SKM-1 (cell line): ENCODE results near the gene GIGYF2.
A peak's percentile ranks its signal among the peaks of the same experiment; 100 is the strongest.
"Not testable (repeated sequence)": the region's sequence is repeated elsewhere in the genome, so short reads cannot be mapped to it uniquely, and the experiment has no call there.

Experiments
- DNase-seq: peaks from one replicate; lab custom pipeline; 2025; ENCODE audit not compliant: unreplicated experiment; lab: John Stamatoyannopoulos, UW

GIGYF2 gene

GRCh38 chr2:232697059-232697806 lies at the start of gene GIGYF2:
TSS of gene GIGYF2 (plus strand) at chr2:232697331. CDS start at chr2:232735198, 37,867 bp downstream.
- peak; percentile 96 for DNase-seq

GRCh38 chr2:232649033-232649432 lies 48.1 kb upstream of the GIGYF2 start:
- no peak for DNase-seq

GRCh38 chr2:232652505-232652851 lies 44.7 kb upstream of the GIGYF2 start:
- no peak for DNase-seq

GRCh38 chr2:232653441-232653840 lies 43.7 kb upstream of the GIGYF2 start:
- DNase-seq = no peak

DNA sequence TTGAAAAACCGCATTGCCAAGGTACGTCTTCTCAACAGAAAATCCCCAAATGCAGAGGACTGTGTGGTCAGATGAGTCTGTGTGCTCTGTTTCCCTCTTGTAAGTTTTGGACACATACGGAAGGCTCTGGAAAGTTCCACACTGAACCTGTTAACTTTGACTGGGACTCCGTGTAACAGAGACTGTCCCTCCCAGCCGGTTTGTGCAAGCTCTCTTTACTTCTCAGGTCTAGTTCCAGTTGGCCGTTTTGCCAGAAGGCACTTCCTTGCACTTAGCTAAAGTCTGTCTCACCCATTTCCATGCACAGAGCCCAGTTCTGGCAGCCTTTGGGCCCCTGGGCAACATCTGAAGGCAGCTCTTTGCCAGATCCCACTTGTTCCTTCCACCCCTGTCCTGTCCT lies 41.7 kb upstream of the GIGYF2 start:
- DNase-seq = no peak

DNA sequence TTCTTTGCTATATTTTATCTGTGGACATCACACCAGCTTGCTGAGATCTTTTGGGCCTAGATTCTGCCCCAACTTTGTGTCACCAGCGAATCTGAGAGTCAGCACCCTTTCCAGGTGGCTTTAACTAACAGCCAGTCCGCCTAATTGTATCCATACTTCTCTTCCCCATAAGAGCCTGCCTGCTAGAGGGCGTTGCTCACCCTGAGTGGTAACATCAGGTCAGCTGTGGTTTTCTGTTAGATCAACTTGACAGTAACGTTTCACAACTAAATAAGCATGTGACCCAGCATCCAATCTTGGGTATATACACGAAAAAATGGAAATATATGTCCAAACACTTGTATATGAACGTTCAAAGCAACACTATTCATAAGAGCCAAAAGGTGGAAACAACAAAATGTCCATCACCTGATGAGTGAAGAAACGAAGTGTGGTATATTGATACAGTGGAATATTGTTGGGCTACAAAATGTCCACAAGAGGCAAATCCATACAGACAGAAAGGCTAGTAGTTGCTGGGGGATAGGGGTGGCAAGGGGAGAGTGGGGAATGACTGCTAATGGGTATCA lies 38.8 kb upstream of the GIGYF2 start:
- DNase-seq = peak; percentile 39

DNA sequence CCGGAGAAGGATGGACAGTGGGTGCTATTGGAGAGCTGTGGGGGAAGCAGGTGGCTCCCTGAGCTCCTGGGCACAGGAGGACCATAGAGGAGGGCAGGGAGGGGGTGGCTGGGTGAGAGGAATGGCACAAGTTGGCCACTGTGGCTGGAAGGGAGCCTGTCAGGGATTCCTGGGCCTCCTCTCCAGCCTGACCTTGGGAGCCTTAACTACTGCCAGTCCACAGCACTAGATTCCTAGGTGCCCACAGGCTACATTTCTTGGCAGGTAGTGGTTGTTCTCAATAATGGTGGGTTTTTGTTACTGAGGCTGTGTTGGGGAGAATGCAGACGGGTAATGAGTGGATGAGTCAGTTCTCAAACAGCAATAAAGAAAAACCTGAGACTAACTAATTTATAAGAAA lies 37.8 kb upstream of the GIGYF2 start:
- no peak for DNase-seq

DNA sequence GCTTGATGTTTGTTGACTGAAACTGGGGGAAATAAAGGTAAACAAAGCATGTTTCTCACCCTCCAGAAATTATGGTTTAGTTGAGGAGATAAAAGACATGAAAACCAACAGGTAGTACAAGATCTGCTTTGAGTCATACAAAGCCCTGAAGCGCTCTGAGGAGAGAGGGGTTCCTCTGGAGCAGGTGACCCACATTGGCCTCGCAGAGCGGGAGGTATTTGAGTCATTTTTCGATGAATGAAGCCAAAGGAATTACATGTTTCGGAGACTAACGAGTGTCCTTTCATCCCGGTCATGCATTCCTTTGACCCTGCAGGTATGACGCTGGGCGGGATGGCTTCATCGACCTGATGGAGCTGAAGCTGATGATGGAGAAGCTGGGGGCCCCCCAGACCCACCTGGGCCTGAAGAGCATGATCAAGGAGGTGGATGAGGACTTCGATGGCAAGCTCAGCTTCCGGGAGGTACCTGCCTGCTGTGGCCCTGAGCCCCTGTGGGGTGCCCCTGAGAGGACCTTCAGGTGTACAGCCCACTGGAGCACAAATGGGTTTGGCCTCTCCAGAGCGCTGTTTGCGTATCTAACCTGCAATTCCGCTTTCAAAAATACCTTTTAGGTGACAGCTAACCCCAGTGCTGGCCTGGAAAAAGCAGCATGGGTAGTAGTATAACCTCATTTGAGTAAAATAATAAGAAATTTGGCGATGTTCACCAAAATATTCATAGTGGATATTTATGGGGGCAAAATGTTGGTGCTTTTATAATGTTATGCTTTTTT lies 34.5 kb upstream of the GIGYF2 start:
- DNase-seq = no peak

DNA sequence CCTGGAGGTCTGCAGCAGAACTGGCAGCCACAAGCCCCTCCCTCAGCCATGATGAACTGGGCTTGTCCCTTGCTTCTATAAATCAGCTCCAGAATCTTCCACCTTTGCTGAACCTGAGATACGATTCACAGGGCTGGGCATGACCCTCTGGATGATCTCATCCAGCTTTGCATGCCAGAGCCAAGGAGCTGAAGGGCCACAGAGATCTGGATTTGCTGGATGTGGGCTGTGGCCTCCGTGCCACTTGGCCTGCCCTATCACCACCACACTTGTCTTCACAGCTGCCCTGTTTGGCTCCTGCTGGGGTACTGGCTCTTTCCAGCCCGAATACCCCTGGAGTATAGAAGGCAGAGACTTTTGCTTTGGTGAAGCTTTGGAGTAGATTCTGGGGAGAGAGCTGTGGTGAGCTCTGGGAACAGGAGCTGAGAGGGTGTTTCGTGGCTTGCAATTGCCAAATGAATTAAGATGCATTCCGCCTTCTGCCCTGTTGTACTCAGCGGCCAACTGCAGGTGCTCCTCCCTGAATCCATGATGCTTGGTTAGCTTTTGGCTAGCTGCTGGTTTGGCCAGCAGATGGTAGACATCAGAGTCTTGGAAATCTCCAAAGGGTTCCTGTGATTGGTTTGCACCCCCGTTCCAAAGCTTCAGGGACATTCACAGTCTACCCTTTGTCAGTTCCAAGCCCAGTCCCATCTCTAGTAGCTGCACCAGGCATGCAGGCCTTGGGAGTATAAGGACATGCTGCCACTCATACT lies 30.9 kb upstream of the GIGYF2 start:
- no peak for DNase-seq

DNA sequence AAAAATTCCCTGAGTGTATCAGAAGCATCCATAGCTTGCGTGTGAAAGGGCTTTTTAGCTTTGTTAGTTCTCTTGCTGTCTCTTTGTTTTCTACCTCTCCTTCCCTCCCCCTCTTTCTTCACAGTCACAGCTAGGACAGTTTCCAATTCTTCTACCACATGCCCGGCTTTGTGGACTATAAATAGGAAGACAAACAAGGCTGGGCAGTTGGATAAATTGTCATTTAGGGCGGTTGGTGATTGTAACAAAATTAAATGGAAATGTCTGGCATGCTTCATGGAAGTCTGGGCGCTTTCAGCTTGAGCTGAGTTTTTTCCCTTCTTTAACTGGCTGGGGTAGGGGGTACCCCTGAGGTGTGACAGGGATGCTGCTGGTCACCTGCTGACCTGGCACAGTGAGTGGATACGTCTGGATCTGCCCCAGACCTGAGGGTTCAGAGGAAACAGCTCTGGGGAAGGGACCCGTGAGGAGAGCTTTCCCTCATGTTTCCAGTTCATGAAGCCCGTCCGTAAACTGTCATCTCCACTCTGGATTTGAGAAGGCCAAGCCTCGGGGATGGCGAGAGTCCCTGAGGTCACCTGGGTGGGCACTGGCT lies 29.0 kb upstream of the GIGYF2 start:
- no peak for DNase-seq

DNA sequence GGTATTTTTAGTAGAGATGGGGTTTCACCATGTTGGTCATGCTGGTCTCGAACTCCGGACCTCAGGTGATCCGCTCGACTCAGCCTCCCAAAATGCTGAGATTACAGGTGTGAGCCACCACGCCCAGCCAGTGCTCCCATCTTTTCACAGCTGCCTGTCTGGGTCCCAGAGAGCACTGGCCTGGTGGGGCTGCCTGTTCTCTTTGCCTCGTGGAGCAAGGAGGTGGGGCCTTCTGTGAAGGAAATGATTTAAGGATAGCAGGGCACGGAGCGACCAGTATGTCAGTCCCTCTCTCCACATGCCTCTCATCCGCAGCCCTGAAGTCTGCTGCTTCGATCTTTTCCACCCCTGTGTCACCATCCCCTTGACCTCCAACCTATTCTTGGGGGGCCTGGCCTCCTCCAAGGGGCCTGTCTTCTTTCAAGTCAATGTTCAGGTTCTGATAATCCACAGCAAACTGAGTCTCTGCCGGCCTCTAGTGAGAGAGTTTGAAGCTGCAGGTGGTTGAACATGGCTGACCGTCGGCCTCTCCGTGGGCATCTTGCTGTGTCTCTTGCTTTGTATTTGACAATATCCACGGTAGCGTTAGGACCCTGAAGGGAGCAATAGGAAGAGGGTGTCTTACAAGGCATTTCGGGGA lies 28.2 kb upstream of the GIGYF2 start:
- DNase-seq = no peak

DNA sequence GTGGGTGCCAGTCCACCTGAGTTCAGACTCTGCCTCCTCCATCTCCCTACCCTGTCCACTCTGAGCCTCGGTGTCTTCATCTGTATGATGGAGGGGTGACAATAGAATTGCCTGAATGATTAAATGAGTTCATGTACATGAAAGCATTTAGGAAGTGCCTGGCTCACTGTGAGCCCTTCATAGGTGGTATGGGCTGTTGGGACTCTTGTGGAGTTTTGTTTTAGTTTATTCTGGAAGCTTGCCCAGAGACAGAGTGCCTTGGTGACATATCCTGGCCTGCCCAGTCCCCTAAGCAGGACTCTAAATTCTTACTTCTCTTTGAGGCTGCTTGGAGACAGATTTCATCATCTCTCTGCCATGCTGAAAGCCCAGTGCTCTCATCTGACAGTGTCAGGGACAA lies 24.5 kb upstream of the GIGYF2 start:
- no peak for DNase-seq

DNA sequence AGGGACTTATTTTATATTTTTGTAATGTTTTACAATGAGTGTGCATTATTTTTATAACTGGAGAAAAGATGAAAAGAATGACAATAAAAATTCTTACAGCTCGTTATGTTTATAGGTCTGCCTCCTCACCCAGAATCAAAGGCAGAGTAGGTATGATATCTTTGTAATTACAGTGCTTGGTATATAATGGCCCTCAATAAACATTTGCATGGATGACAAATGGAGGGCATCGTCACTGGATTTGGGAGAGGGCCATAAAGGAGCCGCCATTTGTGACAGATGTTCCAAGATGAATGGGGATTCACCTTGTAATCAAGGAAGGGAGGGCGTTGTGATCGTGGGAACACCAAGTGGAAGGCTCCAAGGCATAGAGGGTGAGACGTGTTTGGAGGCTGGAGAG lies 22.6 kb upstream of the GIGYF2 start:
- no peak for DNase-seq

- DNase-seq = no peak
These were observed 21.8 kb upstream of the GIGYF2 start for GRCh38 chr2:232675381-232675780.

GRCh38 chr2:232680006-232680405 lies 17.1 kb upstream of the GIGYF2 start:
- no peak for DNase-seq

DNA sequence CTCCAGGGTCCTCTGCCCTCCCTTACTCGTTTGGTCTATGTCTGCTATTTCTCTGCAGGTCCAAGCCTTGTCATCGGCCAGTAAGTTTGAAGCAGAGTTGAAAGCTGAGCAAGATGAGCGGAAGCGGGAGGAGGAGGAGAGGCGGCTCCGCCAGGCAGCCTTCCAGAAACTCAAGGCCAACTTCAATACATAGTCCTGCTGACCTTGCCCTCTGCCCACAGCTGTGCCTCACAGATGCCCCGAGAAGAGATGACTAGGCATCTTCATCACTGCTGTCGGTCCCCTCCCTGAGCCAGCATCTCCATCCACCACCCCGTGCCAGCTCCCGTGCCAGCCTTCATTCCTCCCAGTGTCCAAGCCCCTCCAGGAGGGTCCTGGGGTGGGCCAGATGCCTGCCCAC lies 15.6 kb upstream of the GIGYF2 start:
- no peak for DNase-seq

DNA sequence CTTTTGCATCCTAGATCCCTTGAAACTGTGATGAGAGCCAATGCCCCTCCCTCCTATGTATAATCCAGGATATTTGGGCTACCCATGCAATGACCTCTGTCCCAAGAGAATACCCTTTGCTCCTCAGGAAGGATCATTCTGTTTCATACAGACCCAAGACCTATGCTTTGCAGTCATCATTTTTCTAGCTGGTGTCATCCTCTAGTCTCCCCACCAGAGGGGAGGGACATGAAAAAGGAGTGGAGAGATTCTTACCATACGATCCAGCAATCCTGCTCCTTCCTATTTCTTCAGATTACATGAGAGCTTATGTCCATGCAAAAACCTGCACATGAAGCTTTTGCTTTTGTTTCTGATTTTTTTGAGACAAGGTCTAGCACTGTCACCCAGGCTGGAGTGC lies 13.8 kb upstream of the GIGYF2 start:
- DNase-seq = no peak

GRCh38 chr2:232685391-232685790 lies 11.7 kb upstream of the GIGYF2 start:
- not testable (repeated sequence) for DNase-seq

DNA sequence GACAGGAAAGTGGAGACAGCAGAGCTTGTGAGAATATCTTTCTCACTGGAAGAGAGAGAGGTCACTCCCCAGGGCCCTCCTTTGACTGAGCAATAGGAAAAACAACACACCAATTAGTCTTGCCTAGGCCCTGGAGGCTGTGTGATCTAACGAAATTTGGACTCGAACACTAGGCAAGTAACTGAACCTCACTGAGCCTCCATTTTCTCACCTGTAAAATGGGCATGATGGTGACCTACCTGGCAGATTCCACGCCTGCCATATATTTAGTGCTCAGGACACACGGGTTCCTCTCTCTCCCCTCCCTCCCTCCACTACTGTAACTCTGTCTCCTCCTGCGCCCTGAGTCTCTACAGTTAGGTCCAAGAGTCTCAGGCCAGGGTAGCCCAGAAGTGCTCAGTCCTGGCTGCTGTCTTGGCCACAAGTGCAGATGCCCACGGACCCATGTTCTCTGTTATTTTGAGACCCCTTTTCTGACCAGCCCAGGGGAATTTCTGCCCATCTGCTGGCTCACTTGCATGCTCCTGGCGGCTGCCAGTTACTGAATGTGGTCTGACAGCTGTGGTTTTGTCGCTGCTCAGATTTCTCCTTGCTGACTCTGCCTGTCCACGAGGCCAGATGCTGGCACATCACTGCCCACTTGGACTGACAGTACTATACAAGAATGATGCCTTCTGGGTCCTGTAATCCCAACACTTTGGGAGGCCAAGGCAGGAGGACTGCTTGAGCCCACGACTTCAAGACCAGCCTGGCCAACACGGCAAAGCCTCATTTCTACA lies 9.6 kb upstream of the GIGYF2 start:
- no peak for DNase-seq

DNA sequence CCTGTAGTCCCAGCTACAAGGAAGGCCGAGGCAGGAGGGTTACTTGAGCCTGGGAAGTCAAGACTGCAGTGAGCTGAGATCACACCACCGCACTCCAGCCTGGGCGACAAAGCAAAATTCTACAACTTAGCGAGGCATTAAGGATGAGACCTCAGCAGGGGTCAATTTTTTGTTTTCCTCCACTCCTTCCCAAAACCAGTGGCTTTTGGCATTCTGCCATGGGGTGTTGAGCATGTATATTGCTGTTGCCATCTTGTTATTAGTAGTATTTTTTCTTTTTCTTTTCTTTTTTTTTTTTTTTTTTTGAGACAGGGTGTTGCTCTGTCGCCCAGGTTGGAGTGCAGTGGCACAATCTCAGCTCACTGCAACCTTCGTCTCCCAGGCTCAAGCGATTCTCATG lies 8.9 kb upstream of the GIGYF2 start:
- no peak for DNase-seq
